Measurements from ENCODE around the gene NAV2.

Gene NAV2

GRCh38 chr11:19832086-19832750 lies 119.6 kb downstream of the NAV2 start:
- DNase-seq (ENCODE audit: low read depth): no peak

DNA sequence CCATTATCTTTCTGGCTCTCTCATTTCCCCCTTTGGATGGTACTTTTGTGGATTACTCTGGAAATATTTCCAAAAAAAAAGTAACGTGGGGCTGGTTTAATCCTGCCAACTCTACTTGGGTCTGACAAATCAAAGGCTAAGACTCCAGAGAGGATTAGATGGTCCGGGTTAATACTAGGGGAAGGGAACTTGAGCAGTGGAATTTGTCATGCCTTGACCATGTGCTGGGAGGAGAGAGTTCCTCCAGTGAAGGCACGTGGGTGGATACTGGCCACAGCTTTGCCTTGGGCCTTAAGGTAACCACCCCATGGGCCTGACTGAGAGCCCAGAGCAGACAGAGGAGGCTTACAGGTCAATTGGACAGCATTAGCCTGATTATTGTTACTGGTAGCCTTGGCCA lies 120.3 kb downstream of the NAV2 start:
- no peak for DNase-seq (ENCODE audit: low read depth)

DNA sequence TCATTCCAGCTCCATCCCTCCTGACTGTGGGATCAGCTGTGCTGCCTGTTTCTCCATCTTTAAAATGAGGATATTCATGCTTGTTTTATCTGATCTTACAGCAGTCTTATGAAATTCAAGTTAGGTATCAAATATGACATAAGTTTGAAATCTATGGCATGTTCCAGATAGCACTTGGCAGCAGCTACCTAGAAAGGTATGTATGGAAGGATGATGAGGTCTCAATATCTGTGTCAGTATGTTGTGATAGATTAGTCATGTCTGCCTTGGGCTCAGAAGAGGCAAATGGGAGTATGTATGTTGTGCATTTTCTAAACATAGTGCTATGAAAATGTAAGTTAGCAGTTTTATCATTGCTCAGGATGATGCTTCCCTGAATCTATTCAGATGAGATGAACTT lies 122.1 kb downstream of the NAV2 start:
- no peak for DNase-seq (ENCODE audit: low read depth)

DNA sequence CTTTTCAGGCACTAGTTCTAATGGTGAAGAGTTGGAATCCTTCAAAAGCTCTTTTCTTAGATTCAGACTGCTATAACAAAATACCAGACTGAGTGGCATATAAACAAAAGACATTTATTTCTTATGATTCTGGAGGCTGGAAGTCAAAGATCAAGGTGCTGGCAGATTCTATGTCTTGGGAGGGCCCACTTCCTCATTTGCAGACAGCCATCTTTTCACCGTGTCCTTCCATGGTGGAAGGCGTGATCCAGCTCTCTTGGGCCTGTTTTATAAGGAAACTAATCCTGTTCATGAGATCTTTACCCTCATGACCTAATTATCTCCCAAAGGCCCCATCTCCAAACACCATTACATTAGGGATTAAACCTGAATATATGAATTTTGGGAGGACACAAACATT lies 124.0 kb downstream of the NAV2 start:
- DNase-seq (ENCODE audit: low read depth): no peak

DNA sequence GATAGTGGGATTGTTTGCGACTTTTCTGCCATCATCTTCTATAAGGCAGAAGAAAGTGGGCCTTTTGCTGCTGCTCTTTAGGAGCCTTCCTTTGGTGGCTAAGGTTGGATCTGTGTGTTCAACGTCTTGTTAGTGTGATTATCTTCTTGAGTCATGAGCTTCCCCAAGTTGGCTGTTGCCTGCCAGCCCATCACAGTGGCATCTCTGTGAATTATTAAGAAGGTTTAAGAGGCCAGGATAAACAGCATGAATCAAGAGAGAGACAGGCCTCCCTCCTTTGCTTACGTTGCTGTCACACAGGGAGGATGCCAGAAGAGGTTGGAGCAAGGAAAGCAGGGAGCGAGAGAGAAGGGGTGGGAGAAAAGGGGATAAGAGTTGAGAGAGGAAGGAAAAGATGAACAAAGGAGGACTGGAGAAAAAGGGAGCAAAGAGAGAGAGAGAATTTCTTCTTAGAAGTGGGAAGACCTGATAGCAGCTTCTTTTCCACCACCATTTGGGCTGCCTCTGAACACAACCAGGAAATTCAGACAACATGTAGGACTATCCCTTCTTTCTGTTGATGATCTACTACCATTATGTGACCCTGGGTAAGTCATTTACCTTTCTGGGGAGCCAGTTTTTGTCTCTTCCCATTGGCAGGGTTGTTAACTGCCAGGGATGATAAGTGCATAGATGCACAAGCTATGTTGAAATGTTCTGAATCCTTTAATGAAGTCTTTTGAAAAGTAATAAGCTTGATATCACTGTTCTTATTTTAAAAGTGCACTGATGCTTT lies 126.5 kb downstream of the NAV2 start:
- no peak for DNase-seq (ENCODE audit: low read depth)

- DNase-seq (ENCODE audit: low read depth): no peak
Measured at GRCh38 chr11:19840961-19841360, 128.3 kb downstream of the NAV2 start.

DNA sequence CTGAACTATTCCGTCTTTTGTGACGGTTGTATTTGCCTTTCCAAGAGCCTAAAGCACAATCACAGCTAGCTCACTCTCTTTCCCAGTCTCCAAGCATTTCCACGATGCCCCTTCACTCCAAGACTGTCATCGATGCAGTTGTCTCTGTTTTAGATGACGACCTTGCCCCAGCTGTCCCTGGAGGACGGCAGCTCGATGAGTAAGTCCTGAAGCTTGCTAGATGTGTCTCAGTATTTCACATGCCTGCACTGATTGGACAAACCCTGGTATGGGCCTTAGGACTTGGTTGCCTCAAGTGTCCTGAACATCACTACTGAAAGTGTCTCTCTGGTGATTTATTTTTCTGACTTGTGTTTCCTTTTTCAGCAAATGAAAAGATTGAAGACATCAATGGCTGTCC lies 129.9 kb downstream of the NAV2 start:
- DNase-seq (ENCODE audit: low read depth): no peak

DNA sequence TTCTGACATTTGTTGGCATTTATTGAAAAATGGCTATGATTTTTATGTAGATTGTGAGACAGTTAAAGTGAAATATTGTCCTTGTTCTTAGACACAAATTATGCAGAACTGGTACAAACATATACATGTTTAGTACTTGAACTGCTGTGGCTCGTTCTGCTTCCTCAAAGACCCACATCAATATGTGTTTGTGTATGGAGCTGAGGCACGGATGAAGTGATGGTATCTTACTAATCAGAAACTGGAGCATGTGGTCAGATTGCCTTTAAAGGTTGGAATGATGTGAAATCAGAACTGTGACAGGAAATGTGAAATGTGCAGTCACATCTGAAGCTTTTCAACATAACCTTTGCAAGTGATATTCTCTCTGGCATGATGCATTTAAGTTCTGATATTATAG lies 130.4 kb downstream of the NAV2 start:
- no peak for DNase-seq (ENCODE audit: low read depth)

- DNase-seq (ENCODE audit: low read depth): no peak
Measured at GRCh38 chr11:19844012-19844411, 131.4 kb downstream of the NAV2 start.

DNA sequence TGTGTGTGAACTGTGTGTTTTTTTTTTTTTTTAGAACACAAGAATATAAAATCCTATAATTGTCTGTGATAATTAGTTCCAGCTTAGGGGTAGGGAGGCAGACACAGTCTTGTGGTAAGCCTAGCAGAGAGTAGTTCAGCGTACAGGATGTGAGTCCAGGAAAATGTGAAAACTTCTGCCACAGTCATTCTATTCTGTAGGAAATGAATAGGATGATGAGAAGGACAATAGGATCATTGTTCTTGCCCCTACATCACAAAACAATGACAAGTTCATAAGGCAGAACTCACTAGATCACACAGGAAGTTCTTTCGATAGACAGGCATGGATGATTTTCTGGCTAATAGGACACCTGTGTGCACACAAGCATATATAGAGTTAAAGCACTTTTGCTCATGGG lies 132.2 kb downstream of the NAV2 start:
- no peak for DNase-seq (ENCODE audit: low read depth)

- no peak for DNase-seq (ENCODE audit: low read depth)
Measured at GRCh38 chr11:19845626-19846025, 133.0 kb downstream of the NAV2 start.

DNA sequence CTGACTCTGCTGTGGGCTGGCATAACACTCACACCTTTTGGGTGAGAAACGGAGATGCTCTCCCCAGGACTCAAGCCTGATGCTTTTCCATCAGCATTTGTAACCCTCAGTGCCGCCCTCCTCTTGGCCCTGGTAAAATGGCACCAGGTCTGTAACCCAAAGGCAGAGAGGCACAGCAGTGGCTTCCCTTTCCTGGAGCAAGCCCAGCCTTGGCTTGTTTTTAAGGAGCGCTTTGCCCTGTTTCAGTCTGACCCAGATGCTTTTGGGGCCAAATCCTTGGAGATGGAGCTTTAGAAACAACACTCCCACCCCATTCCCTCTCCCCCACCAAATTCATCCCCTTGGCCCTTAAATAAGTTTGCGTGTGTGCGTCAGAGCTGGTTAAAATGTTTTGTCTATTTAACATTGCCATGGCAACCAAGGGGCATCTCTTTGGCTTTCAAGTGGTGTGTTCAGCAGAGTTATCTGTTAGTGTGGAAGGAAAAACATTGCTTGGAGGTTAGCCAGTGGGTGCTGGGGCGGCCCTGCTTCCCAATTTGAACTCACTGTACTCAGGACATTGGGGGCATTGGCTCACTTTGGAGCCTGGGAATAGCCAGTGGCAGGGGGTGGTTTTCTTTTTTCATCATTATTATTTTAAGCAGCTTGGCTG lies 134.1 kb downstream of the NAV2 start:
- no peak for DNase-seq (ENCODE audit: low read depth)

DNA sequence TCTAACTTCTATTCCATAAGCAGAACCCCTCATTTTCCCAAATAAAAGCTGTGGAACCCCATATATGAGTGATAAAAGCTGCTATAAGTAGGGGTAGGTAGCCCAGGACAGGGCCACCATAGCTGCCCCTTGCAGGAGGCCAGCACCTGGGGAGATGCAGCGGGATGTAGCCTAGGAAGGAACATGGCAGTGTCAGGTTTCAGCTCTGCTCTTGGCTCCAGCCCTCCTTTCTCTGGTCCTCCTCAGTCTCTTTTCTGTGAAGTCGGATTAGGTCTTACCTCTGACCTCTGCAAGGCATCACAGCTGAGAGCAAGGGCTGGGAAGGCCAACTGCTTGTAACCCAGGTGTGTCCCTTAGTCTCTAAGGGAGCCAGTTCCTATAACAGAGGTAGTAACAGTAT lies 135.6 kb downstream of the NAV2 start:
- no peak for DNase-seq (ENCODE audit: low read depth)

GRCh38 chr11:19849107-19849789 lies 136.6 kb downstream of the NAV2 start:
- DNase-seq (ENCODE audit: low read depth): no peak

DNA sequence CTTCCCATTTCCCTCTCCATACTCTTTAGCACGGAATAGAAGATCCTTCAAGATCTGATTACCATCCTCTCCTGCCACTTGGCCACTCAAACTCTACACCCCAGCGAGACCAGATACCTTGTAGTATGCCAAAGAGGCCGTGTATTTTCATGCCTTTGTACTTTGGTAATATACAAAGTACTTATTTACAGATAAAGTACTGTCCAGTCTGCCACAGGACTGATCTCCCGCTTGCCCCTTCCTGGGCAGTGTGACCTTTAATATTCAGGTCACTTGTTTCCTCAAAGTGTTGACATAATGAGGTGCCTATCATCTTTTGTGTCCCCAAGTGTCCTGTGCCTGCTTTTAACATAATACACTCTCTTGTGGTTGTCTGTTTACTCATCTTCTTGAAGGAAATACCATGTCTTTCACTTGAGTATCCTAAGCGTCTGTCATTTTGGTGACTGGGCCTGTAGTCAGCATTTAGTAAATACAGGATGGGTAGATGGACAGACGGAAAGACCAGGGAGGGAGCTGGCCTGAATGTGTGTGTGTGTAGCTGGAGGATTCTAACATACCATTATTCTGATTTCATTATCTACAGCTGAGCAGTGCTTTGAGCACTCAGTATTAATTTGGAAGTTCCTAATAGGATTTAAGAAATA lies 137.4 kb downstream of the NAV2 start:
- DNase-seq (ENCODE audit: low read depth): no peak

- DNase-seq (ENCODE audit: low read depth): no peak
Measured at GRCh38 chr11:19852288-19852687, 139.7 kb downstream of the NAV2 start.

GRCh38 chr11:19853016-19853415 lies 140.4 kb downstream of the NAV2 start:
- peak; percentile 18 for DNase-seq (ENCODE audit: low read depth)

GRCh38 chr11:19853920-19854319 lies 141.3 kb downstream of the NAV2 start:
- DNase-seq (ENCODE audit: low read depth): no peak

- DNase-seq (ENCODE audit: low read depth): no peak
Measured at GRCh38 chr11:19861171-19861570, 148.5 kb downstream of the NAV2 start.

- no peak for DNase-seq (ENCODE audit: low read depth)
Measured at GRCh38 chr11:19862091-19862490, 149.5 kb downstream of the NAV2 start.

GRCh38 chr11:19864141-19865140 lies 151.8 kb downstream of the NAV2 start:
- no peak for DNase-seq (ENCODE audit: low read depth)

Data from HS-5 (cell line).